HEK293T (cell line): ENCODE results near the gene SPECC1L.

Experiments used
- ARNT ChIP-seq: fragments of 450-650 bp; IDR thresholded peaks from 2 replicates; pipeline ENCODE4 v1.6.1; 2017; ENCODE audit warnings: mild to moderate bottlenecking
- BHLHE40 ChIP-seq: fragments of 450-650 bp; IDR thresholded peaks from 2 replicates; pipeline ENCODE4 v1.6.1; 2016; ENCODE audit warnings: mild to moderate bottlenecking, moderate library complexity, borderline replicate concordance
- ELF4 ChIP-seq: fragments of 450-650 bp; IDR thresholded peaks from 2 replicates; pipeline ENCODE4 v1.6.1; 2017; ENCODE audit warnings: antibody characterized with exemption
- FOXK2 ChIP-seq: fragments of 450-650 bp; IDR thresholded peaks from 2 replicates; pipeline ENCODE4 v1.6.1; 2016; ENCODE audit warnings: mild to moderate bottlenecking
- FOXM1 ChIP-seq: fragments of 450-650 bp; IDR thresholded peaks from 2 replicates; pipeline ENCODE4 v1.6.1; 2017; ENCODE audit warnings: mild to moderate bottlenecking, borderline replicate concordance
- HDGF ChIP-seq: fragments of 450-650 bp; IDR thresholded peaks from 2 replicates; pipeline ENCODE4 v1.6.1; 2017; ENCODE audit warnings: antibody characterized with exemption, borderline replicate concordance
- LEF1 ChIP-seq: fragments of 450-650 bp; IDR thresholded peaks from 2 replicates; pipeline ENCODE4 v1.6.1; 2017; ENCODE audit warnings: mild to moderate bottlenecking, borderline replicate concordance
- SP1 ChIP-seq: fragments of 450-650 bp; IDR thresholded peaks from 2 replicates; pipeline ENCODE4 v1.6.1; 2017
- TARDBP ChIP-seq: fragments of 450-650 bp; IDR thresholded peaks from 2 replicates; pipeline ENCODE4 v1.6.1; 2016
- ZNF384 ChIP-seq: fragments of 450-650 bp; IDR thresholded peaks from 2 replicates; pipeline ENCODE4 v1.6.1; 2016

DNA sequence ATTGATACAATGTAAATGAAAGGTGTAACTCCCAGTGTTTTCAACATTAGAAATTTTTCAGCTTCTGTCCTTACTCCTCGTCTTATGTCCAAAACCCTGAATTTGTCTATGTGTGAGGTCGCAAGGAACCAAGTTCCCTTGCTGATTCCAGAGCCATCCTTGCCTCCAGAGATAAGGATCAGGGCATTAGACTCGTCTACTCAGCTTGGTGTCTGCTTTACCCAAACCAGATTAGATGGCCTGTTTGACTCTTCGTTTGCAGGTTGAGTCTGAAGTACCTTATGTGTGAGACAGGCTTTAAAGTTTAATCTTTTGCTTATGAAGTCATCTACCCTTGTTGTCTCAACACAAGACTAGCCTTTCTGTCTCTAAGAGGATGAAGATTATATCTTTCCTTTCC is 55.6 kb downstream of the SPECC1L start:
- TF ChIP-seq HDGF (no peak), SP1 (no peak), FOXK2 (no peak), LEF1 (no peak), ZNF384 (no peak), ELF4 (no peak), ARNT (no peak), TARDBP (no peak), FOXM1 (no peak), BHLHE40 (no peak)
